GM19239 (cell line): Measurements from ENCODE around the gene RASA2.

Experiments
- DNase-seq: peaks from one replicate; pipeline ENCODE4 v3.0.0; 2011; ENCODE audit warnings: low spot score; ENCODE audit not compliant: insufficient read length
- FAIRE-seq: peaks from 2 replicates; lab custom pipeline; 2011; peaks lifted over from hg19 to GRCh38; lab: Jason Lieb, UNC

The RASA2 gene

GRCh38 chr3:141660614-141660947 lies 173.8 kb downstream of the RASA2 start:
- FAIRE-seq, result no peak
- DNase-seq, result no peak

- FAIRE-seq (no peak), DNase-seq (no peak)
Observed at GRCh38 chr3:141661229-141662196, 174.7 kb downstream of the RASA2 start.

GRCh38 chr3:141663993-141664392 lies 177.2 kb downstream of the RASA2 start:
- no peak for FAIRE-seq
- DNase-seq, result no peak
